HG02798 (cell line): Measurements from ENCODE around the gene DNAAF9.
A peak's percentile ranks its signal among the peaks of the same experiment; 100 is the strongest.
"Not testable (repeated sequence)": the region's sequence is repeated elsewhere in the genome, so short reads cannot be mapped to it uniquely, and the experiment has no call there.

Source experiments
- ATAC-seq: cut with Tn5 transposase; IDR thresholded peaks from one replicate; pipeline ENCODE4 v1.9.1; 2021; ENCODE audit warnings: mild to moderate bottlenecking; ENCODE audit not compliant: unreplicated experiment, poor library complexity

Gene DNAAF9

DNA sequence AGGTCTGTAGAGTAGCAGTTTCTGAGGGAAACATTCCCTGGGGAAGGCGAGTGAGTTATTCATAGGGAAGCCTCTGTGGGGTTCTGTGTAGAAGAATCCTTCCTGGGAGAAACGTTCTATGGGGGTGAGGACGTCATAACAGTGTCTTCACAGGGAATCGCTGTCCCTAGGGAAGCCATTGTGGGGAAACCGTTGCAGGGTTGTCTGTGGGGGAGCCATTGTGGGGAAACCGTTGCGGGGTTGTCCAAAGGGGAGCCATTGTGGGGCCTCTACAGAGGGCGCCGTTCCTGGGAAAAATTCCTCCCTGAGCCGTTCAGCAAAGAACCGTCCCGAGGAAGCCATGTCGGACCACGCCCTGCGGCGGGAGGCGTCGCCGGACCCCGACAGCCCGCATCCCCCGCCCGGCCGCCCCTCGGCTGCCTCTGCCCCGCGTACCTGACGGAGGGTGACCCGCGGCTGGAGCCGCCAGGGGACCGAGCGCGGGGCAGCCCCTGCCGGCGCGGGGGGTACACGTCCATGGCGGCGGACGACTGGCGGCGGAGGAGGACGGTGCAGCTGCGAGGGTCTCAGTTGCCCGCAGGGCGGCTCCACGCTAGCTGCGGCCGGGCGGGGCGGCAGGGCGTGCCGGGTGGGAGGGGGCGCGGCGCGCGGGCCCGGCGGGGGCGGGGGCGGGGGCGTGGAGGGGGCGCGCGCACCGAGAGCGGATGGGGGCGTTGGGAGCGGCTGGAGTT is at the start of gene DNAAF9:
Gene DNAAF9, minus strand, starts transcription at position 630 of the 731 bp plus-strand sequence. Its CDS starts 112 bp downstream, at position 518.
- ATAC-seq: peak; percentile 32

DNA sequence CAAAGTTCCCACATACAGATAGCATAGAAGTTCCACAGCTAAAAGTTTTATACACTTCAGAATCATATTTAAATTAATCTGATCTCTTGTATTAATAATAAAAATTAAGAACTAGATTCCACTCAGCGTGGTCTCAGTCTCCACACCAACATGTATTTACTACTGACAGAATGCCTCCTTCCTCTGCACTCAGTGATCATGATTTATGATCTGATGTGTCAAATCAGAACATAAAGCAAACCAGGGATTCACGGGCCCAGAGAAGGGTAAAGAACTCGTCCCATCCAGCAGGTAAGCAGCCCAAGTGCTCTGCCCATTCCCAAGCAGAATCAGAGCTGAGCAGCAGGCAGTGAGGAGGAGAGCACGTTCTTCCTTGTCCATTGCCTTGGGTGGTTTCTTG is 49.2 kb upstream of the DNAAF9 start:
- ATAC-seq: no peak

DNA sequence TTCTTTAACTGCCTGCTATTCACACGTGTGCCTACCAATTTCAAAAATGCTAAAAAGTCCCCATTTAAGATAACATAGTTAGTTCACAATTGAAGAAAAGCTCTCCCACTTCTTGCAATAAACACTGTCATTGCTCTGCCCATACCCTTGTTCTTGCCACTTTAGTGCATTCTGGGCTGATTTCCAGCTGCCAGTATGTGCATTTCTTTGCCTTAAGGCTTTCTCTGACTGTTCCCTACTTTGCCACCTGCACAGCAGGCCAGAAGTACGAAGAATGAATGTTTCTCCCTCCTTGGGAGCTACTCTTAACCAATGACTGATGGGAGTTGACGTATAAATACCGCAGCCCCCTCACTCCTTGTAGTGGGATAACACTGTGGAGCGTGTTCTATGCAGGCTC is 47.4 kb upstream of the DNAAF9 start:
- no peak for ATAC-seq

DNA sequence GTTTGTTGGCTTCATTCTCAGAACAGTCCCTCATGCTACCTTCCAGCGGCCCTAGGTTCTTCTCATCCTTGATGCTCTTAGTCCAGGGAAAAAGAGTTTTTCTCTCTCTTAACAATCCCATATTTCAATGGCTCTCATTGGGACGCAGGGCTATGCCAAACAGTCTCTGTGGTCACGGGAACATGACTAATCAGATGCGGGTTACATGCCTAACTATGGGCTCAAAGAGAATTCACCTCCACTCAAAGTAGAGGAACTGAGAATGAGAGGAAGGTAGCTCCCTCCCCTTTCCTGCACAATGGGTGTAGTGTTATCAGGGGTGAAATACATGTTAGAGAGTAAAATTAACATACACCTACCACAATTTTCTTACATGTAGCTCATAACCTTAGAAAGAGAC is 45.2 kb upstream of the DNAAF9 start:
- no peak for ATAC-seq

DNA sequence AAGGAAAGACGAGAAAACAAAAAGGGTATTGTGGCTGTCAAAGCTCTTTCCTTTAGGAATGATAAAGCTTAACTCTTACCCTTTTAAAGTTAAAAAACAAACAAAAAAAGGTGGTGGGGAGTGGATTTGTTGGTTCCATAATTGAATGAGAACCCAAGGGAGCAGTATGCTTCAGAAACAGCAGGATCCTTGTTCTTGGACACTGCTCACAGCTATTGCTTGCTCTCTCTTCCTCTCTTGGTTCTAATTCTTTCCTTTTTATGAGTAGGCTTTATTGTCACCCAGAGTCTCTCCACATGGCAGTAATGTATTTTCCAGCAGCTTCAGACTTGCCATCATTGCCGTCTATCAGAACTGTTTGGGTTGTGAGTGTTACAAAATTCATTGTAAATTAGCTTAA is 44.7 kb upstream of the DNAAF9 start:
- no peak for ATAC-seq

DNA sequence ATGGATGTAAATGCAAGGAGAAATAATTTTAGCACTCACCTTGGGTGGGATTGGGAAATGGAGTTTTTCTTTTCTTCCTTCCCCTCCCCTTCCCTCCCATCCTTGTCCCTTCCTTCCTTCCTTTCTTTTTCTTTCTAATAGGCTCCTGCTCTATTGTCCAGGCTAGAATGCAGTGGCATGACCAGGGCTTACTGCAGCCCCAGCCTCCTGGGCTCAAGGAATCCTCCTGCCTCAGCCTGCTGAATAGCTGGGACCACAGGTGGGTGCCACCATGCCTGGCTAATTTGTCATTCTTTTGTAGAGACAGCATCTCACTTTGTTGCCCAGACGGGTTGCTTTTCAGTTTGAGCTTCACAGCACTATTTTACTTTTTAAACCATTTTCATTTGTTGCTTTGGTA is 41.9 kb upstream of the DNAAF9 start:
- ATAC-seq: no peak

DNA sequence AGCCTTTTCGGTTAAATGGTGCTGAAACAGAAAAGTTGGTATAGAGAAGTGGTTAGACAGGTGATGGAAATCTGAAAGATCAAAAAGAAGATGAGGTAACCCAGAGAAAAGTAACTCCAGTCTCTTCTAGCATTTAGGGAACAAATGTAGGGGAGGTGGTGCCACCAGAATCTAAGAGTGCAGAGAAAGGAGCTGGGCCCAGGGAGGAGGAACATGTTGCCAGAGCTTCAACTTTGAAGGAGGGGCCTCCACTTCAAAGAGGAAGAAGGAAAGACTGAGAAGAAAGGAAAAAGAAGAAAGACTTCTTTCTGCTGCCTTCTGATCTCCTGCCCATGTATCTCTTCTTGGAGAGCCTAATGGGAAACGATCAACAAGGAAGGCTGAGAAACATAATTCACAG is 39.9 kb upstream of the DNAAF9 start:
- ATAC-seq: no peak

DNA sequence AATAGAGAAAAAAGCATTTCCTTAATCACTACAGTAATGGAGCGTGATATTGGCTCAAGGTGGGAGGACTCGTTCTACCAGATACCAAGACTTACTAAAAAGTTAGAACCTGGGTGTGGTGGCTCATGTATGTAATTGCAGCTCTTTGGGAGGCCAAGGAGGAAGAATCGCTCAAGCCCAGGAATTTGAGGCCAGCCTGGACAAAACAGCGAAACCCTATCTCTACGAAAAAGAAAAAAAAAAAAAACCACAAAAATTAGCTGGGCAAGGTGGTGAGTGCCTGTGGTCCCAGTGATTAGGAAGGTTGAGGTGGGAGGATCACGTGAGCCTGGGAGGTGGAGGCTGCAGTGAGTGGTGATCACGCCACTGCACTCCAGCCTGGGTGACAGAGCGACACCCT is 39.3 kb upstream of the DNAAF9 start:
- no peak for ATAC-seq

DNA sequence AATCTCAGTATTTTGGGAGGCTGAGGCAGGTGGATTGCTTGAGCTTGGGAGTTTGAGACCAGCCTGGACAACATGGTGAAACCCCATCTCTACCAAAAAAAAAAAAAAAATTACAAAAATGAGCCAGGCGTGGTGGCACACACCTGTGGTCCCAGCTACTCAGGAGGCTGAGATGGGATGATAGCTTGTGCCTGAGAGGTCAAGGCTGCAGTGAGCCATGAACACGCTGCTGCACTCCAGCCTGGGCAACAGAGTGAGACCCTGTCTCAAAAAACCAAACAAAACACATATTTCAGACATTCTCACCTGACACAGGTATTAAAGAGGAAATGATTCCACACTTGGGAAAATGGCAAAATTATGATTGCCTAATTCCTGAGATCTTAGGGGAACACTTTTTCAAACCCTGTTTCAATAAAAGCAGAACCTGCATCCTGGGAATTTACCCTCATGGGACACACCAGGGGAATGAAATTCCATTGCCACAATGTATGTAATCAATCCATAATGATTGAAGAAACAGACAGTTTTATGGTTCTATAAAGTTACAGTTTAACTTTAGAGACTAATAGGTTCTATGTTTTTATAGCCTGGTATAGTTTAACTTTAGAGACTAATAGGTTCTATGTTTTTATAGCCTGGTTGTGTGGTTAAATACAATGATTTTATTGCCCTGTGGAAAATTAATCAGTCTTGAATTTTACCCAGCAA is 29.6 kb upstream of the DNAAF9 start:
- no peak for ATAC-seq

DNA sequence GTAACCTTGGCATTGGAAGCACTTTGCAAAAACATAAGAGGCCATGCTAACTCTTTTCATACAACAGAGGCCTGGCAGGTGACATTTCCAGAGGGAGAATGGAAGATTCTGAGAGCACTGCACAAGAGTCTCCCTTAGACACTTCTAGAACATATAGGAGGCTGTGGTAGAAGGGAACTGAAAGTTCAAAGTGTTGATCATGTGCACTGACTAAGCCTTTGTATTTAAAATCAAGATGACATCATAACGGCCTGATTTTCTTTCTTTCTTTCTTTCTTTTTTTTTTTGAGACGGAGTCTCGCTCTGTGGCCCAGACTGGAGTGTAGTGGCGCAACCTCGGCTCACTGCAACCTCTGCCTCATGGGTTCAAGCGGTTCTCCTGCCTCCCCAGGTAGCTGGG is 26.8 kb upstream of the DNAAF9 start:
- no peak for ATAC-seq

DNA sequence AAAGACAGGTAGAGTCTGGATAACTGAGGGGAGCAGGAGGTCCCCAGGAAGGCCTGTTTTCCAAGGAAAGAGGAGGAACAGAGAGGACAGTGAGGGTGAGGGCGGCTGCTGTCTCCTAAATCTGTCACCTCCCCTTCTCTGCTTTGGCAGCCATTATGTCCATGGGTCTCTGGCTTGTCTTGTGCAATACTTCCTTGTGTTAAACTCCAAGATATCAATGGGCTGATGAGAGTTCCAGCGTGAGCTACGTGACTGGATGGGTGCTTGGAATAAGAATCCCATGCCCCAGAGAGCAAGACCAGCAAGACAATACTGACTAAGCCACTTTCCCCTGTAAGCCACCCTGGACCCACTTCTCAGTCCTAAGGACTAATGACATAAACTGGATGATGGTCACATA is 26.3 kb upstream of the DNAAF9 start:
- no peak for ATAC-seq

DNA sequence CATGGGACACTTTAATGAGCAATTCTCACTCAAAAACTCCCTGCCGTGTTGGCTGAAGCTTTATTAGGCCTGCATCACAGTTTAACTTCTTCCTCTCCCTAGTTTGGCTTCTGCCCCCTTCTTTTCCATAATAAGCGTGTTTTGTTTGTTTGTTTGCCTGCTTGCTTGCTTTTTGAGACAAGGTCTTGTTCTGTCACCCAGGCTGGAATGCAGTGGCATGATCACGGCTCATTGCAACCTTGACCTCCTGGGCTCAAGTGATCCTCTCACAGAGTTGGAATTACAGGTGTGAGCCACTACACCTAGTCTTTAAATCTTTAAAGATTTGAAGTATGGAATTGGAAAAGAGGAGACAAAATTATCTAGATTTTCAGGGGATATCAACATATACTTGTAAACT is 25.4 kb upstream of the DNAAF9 start:
- no peak for ATAC-seq

DNA sequence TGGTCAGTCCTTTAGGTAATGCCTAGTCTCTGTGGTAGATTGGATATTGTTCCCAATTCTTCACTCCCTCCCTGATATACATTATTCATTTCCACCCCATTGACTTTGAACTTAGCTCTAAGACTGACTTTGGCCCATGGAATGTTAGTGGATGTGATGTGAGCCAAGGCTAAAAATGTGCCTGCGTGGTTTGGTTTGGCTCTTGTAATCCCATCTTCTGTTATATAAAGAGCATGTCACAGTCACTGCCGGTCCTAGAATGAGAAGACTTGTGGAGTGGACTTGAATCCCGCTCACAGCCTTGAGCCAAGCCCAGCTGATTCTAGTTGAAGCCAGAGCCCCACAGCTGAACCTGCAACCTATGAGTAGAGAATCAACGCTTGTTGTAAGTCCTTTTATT is 23.6 kb upstream of the DNAAF9 start:
- no peak for ATAC-seq

DNA sequence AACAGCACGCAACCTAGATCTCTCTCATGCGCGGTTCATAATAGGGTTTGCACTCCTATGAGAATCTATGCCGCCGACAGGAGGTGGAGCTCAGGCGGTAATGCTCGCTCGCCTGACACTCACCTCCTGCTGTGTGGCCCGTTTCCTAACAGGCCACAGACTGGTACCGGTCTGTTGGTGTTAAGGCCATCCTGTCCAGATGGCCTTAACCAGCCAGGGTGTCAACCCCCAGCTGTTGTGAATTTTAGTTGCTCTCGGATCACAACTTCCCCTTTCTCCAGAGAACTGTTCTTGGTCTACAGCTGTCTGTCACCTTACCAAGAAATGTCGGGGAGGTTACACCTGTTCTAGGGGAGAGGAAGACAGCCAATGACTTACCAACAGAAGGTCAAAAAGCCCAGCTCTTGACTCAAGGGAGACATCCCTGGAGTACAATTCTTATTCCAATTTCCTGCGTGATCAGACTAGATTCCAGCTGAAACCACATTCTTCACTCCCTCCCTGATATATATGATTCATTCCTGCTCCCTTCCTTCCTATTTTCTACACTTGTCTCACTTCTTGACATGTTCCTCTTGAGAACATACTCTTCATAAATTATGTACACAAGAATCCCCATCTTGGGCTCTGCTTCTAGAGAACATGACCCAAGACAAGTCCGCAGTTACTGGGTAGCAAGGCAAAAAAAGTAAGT is 23.1 kb upstream of the DNAAF9 start:
- ATAC-seq: peak; percentile 90

DNA sequence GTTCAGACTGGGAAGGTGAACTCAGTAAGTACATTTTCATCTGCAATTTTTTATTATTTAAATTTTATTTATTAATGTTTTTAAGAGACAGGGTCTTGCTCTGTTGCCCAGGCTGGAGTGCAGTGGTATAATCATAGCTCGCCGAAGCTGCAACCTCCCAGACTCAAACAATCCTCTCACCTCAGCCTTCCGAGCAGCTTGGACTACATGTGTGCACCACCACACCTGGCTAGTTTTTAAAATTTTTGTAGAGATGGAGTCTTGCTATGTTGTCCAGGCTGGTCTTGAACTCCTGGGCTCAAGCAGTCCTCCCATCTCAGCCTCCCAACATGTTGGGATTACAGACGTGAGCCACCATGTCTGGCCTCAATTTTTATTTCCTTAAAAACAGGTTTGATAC is 19.3 kb upstream of the DNAAF9 start:
- ATAC-seq: not testable (repeated sequence)

DNA sequence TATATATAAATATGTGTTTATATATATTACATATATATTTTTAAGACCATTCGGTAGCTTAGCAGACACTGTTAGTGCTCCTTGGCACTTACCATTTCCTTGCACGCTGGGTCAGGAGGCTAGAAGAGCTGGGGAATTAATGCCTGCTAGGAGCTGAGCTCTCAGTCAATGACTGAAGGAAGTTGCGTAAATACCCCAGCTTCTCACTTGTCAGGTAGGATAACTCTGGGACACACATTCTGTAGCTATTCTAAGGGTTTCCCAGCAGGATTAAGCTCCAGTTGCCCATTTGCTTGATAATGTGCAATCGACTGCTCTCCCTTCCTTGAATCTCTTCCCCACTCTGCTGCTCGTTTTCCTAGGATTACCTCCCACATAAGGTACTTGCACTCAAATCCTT is 15.7 kb upstream of the DNAAF9 start:
- ATAC-seq: no peak

DNA sequence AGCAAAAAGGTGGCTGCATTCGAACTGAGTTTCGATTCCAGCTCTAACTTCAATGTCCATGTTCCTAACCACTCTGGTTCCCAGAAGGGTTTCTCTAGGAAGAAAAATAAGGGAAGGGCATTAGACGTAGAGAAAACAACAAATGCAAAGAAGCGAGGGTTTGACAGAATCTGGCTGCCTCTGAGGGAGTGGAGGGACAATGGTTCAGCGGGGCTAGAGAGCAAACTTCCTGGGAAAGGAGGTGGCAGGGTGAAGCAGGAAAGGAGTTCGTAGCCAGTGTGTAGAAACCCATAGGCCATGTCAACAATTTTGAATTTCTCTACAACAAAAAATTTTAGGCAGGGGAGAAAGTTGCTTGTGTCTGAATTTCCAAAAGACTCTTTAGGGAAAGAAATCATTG is 14.5 kb upstream of the DNAAF9 start:
- ATAC-seq: no peak

DNA sequence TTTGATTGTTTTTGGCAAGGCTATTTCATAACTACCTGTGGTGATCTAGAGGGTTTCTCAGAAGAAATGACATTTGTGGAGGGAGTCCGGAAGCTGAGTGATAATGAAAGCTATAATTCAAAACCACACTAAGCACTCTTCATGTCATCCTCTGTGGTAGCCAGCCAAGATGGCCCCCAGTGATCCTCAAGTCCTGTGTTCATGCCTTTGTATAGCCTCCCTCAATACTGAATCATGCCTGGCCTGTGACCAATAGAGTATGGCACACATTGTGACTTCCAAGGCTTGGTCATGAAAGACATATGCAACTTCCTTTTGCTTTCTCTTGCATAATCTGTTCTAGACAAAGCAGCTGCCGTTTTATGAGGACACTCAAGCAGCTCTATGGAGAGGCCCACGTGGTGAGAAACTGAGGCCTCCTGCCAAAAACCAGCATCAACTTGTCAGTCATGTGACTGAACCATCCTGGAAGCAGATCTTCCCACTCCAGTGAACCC is 12.8 kb upstream of the DNAAF9 start:
- peak; percentile 88 for ATAC-seq

DNA sequence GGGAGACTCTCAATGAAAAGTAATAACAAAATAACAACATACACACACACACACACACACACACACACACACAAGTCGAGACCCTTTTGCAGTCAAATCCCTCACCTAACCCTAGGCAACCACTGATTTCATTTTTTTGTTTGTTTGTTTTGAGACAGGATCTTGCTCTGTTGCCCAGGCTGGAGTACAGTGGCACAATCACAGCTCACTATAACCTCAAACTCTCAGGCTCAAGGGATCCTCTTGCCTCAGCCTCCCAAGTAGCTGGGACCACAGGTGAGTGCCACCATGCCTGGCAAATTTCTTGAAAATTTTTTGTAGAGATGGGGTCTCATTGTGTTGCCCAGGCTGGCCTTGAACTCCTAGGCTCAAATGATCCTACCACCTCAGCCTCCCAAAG is 10.7 kb upstream of the DNAAF9 start:
- not testable (repeated sequence) for ATAC-seq

DNA sequence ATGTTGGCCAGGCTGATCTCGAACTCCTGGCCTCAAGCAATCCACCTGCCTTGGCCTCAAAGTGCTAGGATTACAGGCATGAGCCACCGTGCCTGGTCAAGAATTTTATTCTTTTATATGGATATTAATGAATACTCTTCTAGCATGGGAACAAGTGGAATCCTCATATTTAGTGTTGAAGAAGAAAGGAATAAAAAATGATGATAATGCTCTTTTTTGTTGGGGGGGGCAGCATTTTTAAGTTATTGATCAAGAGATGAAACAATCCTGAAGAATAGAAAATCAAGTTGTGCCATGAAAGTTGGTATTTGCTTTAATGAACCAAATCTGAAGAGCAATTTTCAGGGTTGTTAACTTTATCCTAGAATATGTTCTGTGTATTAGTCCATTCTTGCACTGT is 6.7 kb upstream of the DNAAF9 start:
- no peak for ATAC-seq

DNA sequence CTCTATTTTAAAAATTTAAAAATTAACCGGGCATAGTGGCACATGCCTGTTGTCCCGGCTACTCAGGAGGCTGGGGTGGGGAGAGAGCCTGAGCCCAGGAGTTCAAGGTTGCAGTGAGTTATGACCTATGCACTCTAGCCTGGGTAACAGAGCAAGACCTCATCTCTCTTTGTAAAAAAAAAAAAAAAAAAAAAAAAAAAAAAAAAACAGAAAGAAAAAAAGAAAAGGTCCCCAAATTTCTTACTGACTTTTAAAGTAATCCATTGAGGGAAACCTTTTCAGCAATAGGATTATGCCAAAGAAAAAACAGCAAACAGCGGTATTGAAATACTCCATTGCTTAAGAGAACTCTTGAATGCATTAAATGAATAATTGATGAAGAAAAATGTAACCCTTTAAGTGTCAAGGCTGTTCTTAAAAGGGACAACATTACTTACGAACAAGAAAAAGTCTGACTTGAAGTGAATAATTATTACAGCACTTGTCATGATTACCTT is 6.0 kb upstream of the DNAAF9 start:
- ATAC-seq: no peak
